Measurements from ENCODE around the gene SGTA. TPM values are rescaled to one million over a fixed set of nuclear protein-coding genes. Genes with fewer than 3 reads are reported as not detected.

Gene SGTA
- total and polyA plus RNA-seq, 4 donors: 16.7 to 38.4 (median 21.0) TPM

GRCh38 chr19:2761309-2761677 is 21.8 kb downstream of the SGTA start:
- H3K9me3 ChIP-seq (ENCODE audit: control insufficient read depth in 4 of 4, low read length in 3 of 4): no peaks in the 10 kb centered on the region
- DNase-seq (ENCODE audit: low spot score): no peak
- no peak overlapping the region for H3K9ac ChIP-seq (ENCODE audit: low read depth in 1 of 2, low read length in 2 of 2)
- TF ChIP-seq HNF4G (IDR thresholded peaks at IDR 0.05): no peak
- H3K36me3 ChIP-seq (ENCODE audit: control insufficient read depth in 4 of 4, insufficient read depth in 3 of 4, low read depth in 1 of 4, low read length in 3 of 4): peaks cover 3 to 71% (median 14%) of the 10 kb centered on the region in 4 donors
- H3K27me3 ChIP-seq (ENCODE audit: control insufficient read depth in 4 of 4, insufficient read depth in 4 of 4, low read length in 3 of 4): no peaks in the 10 kb centered on the region
- no peak overlapping the region for H3K4me3 ChIP-seq (ENCODE audit: low read depth in 1 of 3, low read length in 3 of 3)
- H3K4me1 ChIP-seq (ENCODE audit: control insufficient read depth in 4 of 4, insufficient read depth in 4 of 4, low read length in 3 of 4): no peaks in the 10 kb centered on the region
- H3K27ac ChIP-seq (ENCODE audit: low read depth in 1 of 2, low read length in 2 of 2): no peak overlapping the region
- WGBS: 97% methylated on average over 16 of the region's 16 CpGs

GRCh38 chr19:2759965-2760364 is 23.1 kb downstream of the SGTA start:
- H3K4me1 ChIP-seq (ENCODE audit: control insufficient read depth in 4 of 4, insufficient read depth in 4 of 4, low read length in 3 of 4): no peaks in the 10 kb centered on the region
- H3K9me3 ChIP-seq (ENCODE audit: control insufficient read depth in 4 of 4, low read length in 3 of 4): no peaks in the 10 kb centered on the region
- peaks cover 4 to 71% (median 15%) of the 10 kb centered on the region in 4 donors for H3K36me3 ChIP-seq (ENCODE audit: control insufficient read depth in 4 of 4, insufficient read depth in 3 of 4, low read depth in 1 of 4, low read length in 3 of 4)
- TF ChIP-seq ATF3 (IDR thresholded peaks at IDR 0.05) (no peak), RAD21 (IDR thresholded peaks at IDR 0.05) (no peak), JUND (IDR thresholded peaks at IDR 0.05) (no peak), ZBTB33 (IDR thresholded peaks at IDR 0.05) (no peak), RXRA (IDR thresholded peaks at IDR 0.05) (no peak), YY1 (IDR thresholded peaks at IDR 0.05) (no peak), NR2F2 (IDR thresholded peaks at IDR 0.05) (no peak), TAF1 (conservative IDR thresholded peaks at IDR 0.05) (no peak)
- no peak for DNase-seq (ENCODE audit: low spot score)
- H3K9ac ChIP-seq (ENCODE audit: low read depth in 1 of 2, low read length in 2 of 2): no peak overlapping the region
- H3K27ac ChIP-seq (ENCODE audit: low read depth in 1 of 2, low read length in 2 of 2): no peak overlapping the region
- no peaks in the 10 kb centered on the region for H3K27me3 ChIP-seq (ENCODE audit: control insufficient read depth in 4 of 4, insufficient read depth in 4 of 4, low read length in 3 of 4)
- no peak overlapping the region for H3K4me3 ChIP-seq (ENCODE audit: low read depth in 1 of 3, low read length in 3 of 3)
- WGBS: 95% methylated on average over 7 of the region's 7 CpGs

GRCh38 chr19:2759362-2759761 is 23.7 kb downstream of the SGTA start:
- TF ChIP-seq RXRA (IDR thresholded peaks at IDR 0.05): no peak
- no peak for TF ChIP-seq FOXA1 (IDR thresholded peaks at IDR 0.05)
- TF ChIP-seq CTCF (IDR thresholded peaks at IDR 0.05; ENCODE audit: low read depth, low read length, missing input control): no peak
- TF ChIP-seq SP1 (IDR thresholded peaks at IDR 0.05): no peak
- no peak for TF ChIP-seq HNF4G (IDR thresholded peaks at IDR 0.05)
- no peak for TF ChIP-seq REST (IDR thresholded peaks at IDR 0.05)
- TF ChIP-seq FOXA2 (IDR thresholded peaks at IDR 0.05): no peak
- 93% methylated on average over 17 of the region's 17 CpGs for WGBS
- no peak for DNase-seq (ENCODE audit: low spot score)
- Histone ChIP-seq H3K27ac (ENCODE audit: low read depth in 1 of 2, low read length in 2 of 2) (no peak overlapping the region), H3K9me3 (ENCODE audit: control insufficient read depth in 4 of 4, low read length in 3 of 4) (no peaks in the 10 kb centered on the region), H3K9ac (ENCODE audit: low read depth in 1 of 2, low read length in 2 of 2) (no peak overlapping the region), H3K4me3 (ENCODE audit: low read depth in 1 of 3, low read length in 3 of 3) (no peak overlapping the region), H3K27me3 (ENCODE audit: control insufficient read depth in 4 of 4, insufficient read depth in 4 of 4, low read length in 3 of 4) (no peaks in the 10 kb centered on the region), H3K36me3 (ENCODE audit: control insufficient read depth in 4 of 4, insufficient read depth in 3 of 4, low read depth in 1 of 4, low read length in 3 of 4) (peaks cover 8 to 69% (median 13%) of the 10 kb centered on the region in 4 donors), H3K4me1 (ENCODE audit: control insufficient read depth in 4 of 4, insufficient read depth in 4 of 4, low read length in 3 of 4) (no peaks in the 10 kb centered on the region)
